ENCODE measurements around the gene MTERF2. TPM values are rescaled to one million over a fixed set of nuclear protein-coding genes. Genes with fewer than 3 reads are reported as not detected.

The MTERF2 gene
- total RNA-seq, 4 donors from 2014 or later: 17.5 to 26.3 (median 19.4) TPM

DNA sequence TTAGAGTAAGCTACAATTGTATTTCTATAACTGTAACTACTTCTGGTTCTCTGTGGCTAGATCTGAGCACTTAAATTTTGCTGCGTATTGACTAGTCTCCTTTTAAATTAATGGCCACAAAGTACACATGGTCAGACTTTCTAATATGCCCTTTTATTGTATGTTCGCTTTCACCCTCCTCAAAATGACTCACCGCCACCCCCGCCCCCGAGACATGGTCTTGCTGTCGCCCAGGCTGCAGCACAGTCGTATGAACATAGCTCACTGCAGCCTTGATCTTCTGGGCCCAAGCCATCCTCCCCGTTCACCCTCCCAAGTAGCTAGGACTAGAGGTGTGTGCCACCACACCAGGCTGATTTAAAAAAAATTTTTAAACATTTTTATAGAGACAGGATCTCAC lies 11.8 kb downstream of the MTERF2 start:
- Histone ChIP-seq H3K36me3 (peaks cover 0 to 31% (median 2%) of the 10 kb centered on the region in 3 donors), H3K4me1 (peaks cover 0 to 60% (median 18%) of the 10 kb centered on the region in 4 donors), H3K9me3 (no peaks in the 10 kb centered on the region), H3K27me3 (no peaks in the 10 kb centered on the region), H3K27ac (no peak overlapping the region), H3K4me3 (no peak overlapping the region)
- DNase-seq (ENCODE audit: low spot score in 2 of 2): no peak
- TF ChIP-seq, protein P1, sequence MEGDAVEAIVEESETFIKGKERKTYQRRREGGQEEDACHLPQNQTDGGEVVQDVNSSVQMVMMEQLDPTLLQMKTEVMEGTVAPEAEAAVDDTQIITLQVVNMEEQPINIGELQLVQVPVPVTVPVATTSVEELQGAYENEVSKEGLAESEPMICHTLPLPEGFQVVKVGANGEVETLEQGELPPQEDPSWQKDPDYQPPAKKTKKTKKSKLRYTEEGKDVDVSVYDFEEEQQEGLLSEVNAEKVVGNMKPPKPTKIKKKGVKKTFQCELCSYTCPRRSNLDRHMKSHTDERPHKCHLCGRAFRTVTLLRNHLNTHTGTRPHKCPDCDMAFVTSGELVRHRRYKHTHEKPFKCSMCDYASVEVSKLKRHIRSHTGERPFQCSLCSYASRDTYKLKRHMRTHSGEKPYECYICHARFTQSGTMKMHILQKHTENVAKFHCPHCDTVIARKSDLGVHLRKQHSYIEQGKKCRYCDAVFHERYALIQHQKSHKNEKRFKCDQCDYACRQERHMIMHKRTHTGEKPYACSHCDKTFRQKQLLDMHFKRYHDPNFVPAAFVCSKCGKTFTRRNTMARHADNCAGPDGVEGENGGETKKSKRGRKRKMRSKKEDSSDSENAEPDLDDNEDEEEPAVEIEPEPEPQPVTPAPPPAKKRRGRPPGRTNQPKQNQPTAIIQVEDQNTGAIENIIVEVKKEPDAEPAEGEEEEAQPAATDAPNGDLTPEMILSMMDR (IDR thresholded peaks at IDR 0.05): no peak
- no peak for TF ChIP-seq EP300 (IDR thresholded peaks at IDR 0.05)
- TF ChIP-seq POLR2A (IDR thresholded peaks at IDR 0.05): no peak
- WGBS, 2 donors: 89 to 94% methylated on average over 8 of the region's 8 CpGs

DNA sequence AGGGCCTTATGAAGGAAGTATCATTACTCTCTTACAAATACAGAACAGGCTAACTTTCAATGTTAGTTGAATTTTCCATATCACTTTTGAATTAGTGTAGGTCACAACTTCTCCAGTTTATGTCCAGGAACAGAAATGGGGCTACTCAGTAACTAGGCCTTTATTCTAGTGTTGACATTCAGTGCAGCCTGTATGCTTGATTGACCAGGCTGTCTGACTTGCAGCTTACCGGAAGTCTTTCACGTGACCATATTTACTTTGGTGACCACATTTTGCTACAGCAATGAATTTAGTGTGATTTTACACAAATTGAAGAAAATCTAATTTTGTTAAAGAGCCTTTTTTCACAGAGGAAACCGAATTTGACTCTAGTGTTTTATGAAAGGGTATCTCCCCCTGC lies 12.4 kb downstream of the MTERF2 start:
- WGBS, 2 donors: 67 to 75% methylated on average over 3 of the region's 3 CpGs
- no peaks in the 10 kb centered on the region for H3K9me3 ChIP-seq
- H3K27ac ChIP-seq: no peak overlapping the region
- no peak overlapping the region for H3K4me3 ChIP-seq
- H3K36me3 ChIP-seq: peaks cover 0 to 29% (median 2%) of the 10 kb centered on the region in 3 donors
- TF ChIP-seq, protein P1 (IDR thresholded peaks at IDR 0.05): no peak
- TF ChIP-seq POLR2A (IDR thresholded peaks at IDR 0.05) (no peak), EP300 (IDR thresholded peaks at IDR 0.05) (no peak)
- DNase-seq (ENCODE audit: low spot score in 2 of 2): no peak
- H3K27me3 ChIP-seq: no peaks in the 10 kb centered on the region
- H3K4me1 ChIP-seq: peaks cover 0 to 60% (median 18%) of the 10 kb centered on the region in 4 donors

DNA sequence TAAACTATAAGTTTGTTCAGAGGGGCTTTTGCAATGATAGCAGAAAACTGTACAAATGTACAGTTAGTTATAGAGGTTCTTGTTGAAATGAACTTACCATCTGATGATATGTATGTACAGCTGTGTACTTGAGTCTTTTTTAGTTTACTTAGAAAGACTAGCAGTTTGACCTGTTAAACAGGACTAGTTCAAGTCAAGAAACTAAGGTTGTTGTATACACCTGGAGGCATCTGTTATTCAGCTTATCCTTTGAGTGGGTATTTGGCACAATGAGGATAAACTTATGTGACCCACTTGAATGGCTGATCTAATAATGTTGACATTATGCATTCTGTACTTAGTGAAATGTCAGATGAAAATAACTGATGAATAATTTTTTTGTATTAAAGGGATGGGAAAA lies 13.4 kb downstream of the MTERF2 start:
- no peak for DNase-seq (ENCODE audit: low spot score in 2 of 2)
- no peaks in the 10 kb centered on the region for H3K9me3 ChIP-seq
- H3K27me3 ChIP-seq: no peaks in the 10 kb centered on the region
- peaks cover 0 to 56% (median 17%) of the 10 kb centered on the region in 4 donors for H3K4me1 ChIP-seq
- no peak overlapping the region for H3K27ac ChIP-seq
- no peak overlapping the region for H3K4me3 ChIP-seq
- peaks cover 0 to 39% (median 2%) of the 10 kb centered on the region in 3 donors for H3K36me3 ChIP-seq
- TF ChIP-seq POLR2A (IDR thresholded peaks at IDR 0.05): no peak
- no peak for TF ChIP-seq EP300 (IDR thresholded peaks at IDR 0.05)
- TF ChIP-seq, protein P1 (IDR thresholded peaks at IDR 0.05): no peak

DNA sequence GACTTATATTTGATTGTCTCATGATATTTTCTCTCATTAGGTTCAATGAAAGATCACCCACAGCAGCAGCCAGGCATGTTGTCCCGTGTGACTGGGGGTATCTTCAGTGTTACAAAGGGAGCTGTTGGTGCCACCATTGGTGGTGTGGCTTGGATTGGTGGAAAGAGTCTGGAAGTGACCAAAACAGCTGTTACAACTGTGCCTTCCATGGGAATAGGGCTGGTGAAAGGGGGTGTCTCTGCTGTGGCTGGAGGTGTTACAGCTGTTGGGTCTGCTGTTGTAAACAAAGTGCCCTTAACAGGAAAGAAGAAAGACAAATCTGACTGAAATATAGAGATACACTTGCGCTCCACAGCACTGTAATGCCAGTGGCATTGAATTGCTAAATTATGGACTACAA lies 15.9 kb downstream of the MTERF2 start:
- Histone ChIP-seq H3K4me1 (peaks cover 0 to 35% (median 7%) of the 10 kb centered on the region in 4 donors), H3K27ac (no peak overlapping the region), H3K4me3 (no peak overlapping the region), H3K36me3 (peaks cover 2 to 57% (median 11%) of the 10 kb centered on the region in 3 donors), H3K27me3 (no peaks in the 10 kb centered on the region), H3K9me3 (no peaks in the 10 kb centered on the region)
- TF ChIP-seq, protein P1 (IDR thresholded peaks at IDR 0.05): no peak
- 98 to 100% methylated on average over 2 of the region's 2 CpGs for WGBS, 2 donors
- DNase-seq (ENCODE audit: low spot score in 2 of 2): no peak

DNA sequence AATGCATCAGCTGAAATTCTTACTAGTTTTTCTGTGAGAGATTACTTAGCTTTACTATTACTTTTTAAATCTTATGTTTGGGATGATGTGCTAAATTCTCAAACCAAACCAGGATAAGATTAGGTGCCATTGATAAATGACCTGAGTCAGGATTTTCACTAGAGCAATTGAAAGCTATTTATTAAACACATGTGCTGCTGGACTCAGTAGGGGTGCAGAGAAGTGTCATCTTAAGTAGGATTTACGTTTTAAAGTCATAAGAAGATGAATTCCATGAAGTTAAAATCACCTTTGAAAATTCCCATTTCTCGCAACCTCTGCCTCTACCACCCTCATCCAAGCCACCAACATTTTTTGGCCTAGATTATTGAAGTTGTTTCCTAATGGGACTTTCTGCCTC lies 22.4 kb downstream of the MTERF2 start:
- TF ChIP-seq, protein P1 (IDR thresholded peaks at IDR 0.05): no peak
- TF ChIP-seq EP300 (IDR thresholded peaks at IDR 0.05) (no peak), POLR2A (IDR thresholded peaks at IDR 0.05) (no peak)
- 83 to 90% methylated on average over 2 of the region's 2 CpGs for WGBS, 2 donors
- Histone ChIP-seq H3K4me3 (no peak overlapping the region), H3K27me3 (no peaks in the 10 kb centered on the region), H3K27ac (no peak overlapping the region), H3K4me1 (peaks cover 0 to 43% (median 0%) of the 10 kb centered on the region in 4 donors), H3K9me3 (no peaks in the 10 kb centered on the region), H3K36me3 (peaks cover 0 to 42% (median 11%) of the 10 kb centered on the region in 3 donors)
- no peak for DNase-seq (ENCODE audit: low spot score in 2 of 2)
